ENCODE data around the gene YBX3.

YBX3 gene

GRCh38 chr12:10663869-10664268 lies 59.3 kb downstream of the YBX3 start:
- Histone ChIP-seq H3K27me3 (peaks cover 30% of the 10 kb centered on the region), H3K4me3 (ENCODE audit: low read depth in 1 of 2, low read length in 1 of 2) (no peak overlapping the region), H3K36me3 (no peaks in the 10 kb centered on the region), H3K9me3 (no peaks in the 10 kb centered on the region), H3K27ac (no peak overlapping the region), H3K4me1 (ENCODE audit: control insufficient read depth in 1 of 2, insufficient read depth in 1 of 2, low read depth in 1 of 2, low read length in 1 of 2) (peaks cover 0 to 4% of the 10 kb centered on the region in 2 experiments)
- TF ChIP-seq, protein P1, sequence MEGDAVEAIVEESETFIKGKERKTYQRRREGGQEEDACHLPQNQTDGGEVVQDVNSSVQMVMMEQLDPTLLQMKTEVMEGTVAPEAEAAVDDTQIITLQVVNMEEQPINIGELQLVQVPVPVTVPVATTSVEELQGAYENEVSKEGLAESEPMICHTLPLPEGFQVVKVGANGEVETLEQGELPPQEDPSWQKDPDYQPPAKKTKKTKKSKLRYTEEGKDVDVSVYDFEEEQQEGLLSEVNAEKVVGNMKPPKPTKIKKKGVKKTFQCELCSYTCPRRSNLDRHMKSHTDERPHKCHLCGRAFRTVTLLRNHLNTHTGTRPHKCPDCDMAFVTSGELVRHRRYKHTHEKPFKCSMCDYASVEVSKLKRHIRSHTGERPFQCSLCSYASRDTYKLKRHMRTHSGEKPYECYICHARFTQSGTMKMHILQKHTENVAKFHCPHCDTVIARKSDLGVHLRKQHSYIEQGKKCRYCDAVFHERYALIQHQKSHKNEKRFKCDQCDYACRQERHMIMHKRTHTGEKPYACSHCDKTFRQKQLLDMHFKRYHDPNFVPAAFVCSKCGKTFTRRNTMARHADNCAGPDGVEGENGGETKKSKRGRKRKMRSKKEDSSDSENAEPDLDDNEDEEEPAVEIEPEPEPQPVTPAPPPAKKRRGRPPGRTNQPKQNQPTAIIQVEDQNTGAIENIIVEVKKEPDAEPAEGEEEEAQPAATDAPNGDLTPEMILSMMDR (IDR thresholded peaks at IDR 0.05) = no peak

- H3K27ac ChIP-seq = no peak overlapping the region
- H3K4me1 ChIP-seq (ENCODE audit: control insufficient read depth in 1 of 2, insufficient read depth in 1 of 2, low read depth in 1 of 2, low read length in 1 of 2) = no peaks in the 10 kb centered on the region
- no peaks in the 10 kb centered on the region for H3K9me3 ChIP-seq
- no peak overlapping the region for H3K4me3 ChIP-seq (ENCODE audit: low read depth in 1 of 2, low read length in 1 of 2)
- H3K27me3 ChIP-seq = peaks cover 4% of the 10 kb centered on the region
- no peaks in the 10 kb centered on the region for H3K36me3 ChIP-seq
- TF ChIP-seq, protein P1 (IDR thresholded peaks at IDR 0.05) = no peak
Measured at GRCh38 chr12:10661338-10661737, 61.8 kb downstream of the YBX3 start.

DNA sequence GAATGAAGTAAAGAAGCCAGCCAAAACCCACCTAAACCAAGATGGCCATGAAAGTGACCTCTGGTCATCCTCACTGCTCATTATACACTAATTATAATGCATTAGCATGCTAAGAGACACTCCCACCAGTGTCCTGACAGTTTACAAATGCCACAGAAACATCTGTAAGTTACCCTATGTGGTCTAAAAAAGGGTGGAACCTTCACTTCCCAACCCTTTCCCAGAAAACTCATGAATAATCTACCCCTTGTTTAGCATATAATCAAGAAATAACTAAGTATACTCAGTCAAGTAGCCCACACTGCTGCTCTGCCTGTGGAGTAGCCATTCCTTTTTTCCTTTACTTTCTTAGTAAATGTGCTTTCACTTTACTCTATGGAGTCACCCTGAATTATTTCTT lies 69.1 kb downstream of the YBX3 start:
- H3K27ac ChIP-seq = no peak overlapping the region
- H3K4me3 ChIP-seq (ENCODE audit: low read depth in 1 of 2, low read length in 1 of 2) = no peak overlapping the region
- H3K9me3 ChIP-seq = no peaks in the 10 kb centered on the region
- TF ChIP-seq, protein P1 (IDR thresholded peaks at IDR 0.05) = no peak
- H3K4me1 ChIP-seq (ENCODE audit: control insufficient read depth in 1 of 2, insufficient read depth in 1 of 2, low read depth in 1 of 2, low read length in 1 of 2) = no peaks in the 10 kb centered on the region
- H3K27me3 ChIP-seq = no peaks in the 10 kb centered on the region
- no peaks in the 10 kb centered on the region for H3K36me3 ChIP-seq

- H3K4me3 ChIP-seq (ENCODE audit: low read depth in 1 of 2, low read length in 1 of 2) = no peak overlapping the region
- no peaks in the 10 kb centered on the region for H3K27me3 ChIP-seq
- TF ChIP-seq, protein P1 (IDR thresholded peaks at IDR 0.05) = no peak
- H3K9me3 ChIP-seq = no peaks in the 10 kb centered on the region
- H3K4me1 ChIP-seq (ENCODE audit: control insufficient read depth in 1 of 2, insufficient read depth in 1 of 2, low read depth in 1 of 2, low read length in 1 of 2) = no peaks in the 10 kb centered on the region
- H3K36me3 ChIP-seq = no peaks in the 10 kb centered on the region
- H3K27ac ChIP-seq = no peak overlapping the region
Measured at GRCh38 chr12:10652192-10652591, 70.9 kb downstream of the YBX3 start.
